Natural killer cell (primary cell): Measurements from ENCODE around the gene DOCK4. TPM values are rescaled to one million over a fixed set of nuclear protein-coding genes. Genes with fewer than 3 reads are reported as not detected.

Experiments used
- ATAC-seq, 3 donors: fragments of 150-1000 bp in 2 of 3; fragments of 200-7000 bp in 1 of 3; cut with Tn5 transposase; 1 replicate in 1 of 3; 2 replicates in 2 of 3; pipeline ENCODE4 v1.10.0; 2021; ENCODE audit warnings: mild to moderate bottlenecking in 2 of 3, moderate library complexity in 2 of 3
- DNase-seq, 2 donors: peaks; one replicate each; pipeline versions ENCODE4 v3.0.0 to v3.0.0-alpha.2; 2013 to 2021; ENCODE audit warnings: mixed read lengths in 1 of 2
- H3K27ac ChIP-seq: one replicate; pipeline ENCODE4 v1.5.1; 2013; ENCODE audit warnings: mild to moderate bottlenecking, low read length
- H3K27me3 ChIP-seq: one replicate; pipeline ENCODE4 v1.6.1; 2013; ENCODE audit warnings: low read length; ENCODE audit not compliant: control insufficient read depth, insufficient read depth
- H3K36me3 ChIP-seq: one replicate; pipeline ENCODE4 v1.6.1; 2013; ENCODE audit warnings: low read length; ENCODE audit not compliant: control insufficient read depth, insufficient read depth
- H3K4me1 ChIP-seq: one replicate; pipeline ENCODE4 v1.6.1; 2013; ENCODE audit warnings: low read length; ENCODE audit not compliant: control insufficient read depth, insufficient read depth
- H3K4me3 ChIP-seq: one replicate; pipeline ENCODE4 v1.5.1; 2013; ENCODE audit warnings: low read length
- H3K9me3 ChIP-seq: one replicate; pipeline ENCODE4 v1.6.1; 2013; ENCODE audit warnings: low read length; ENCODE audit not compliant: control insufficient read depth, insufficient read depth
- H3K27ac Mint-ChIP-seq, 2 donors: one replicate each; pipeline ENCODE4 v1.8.0; 2022; ENCODE audit warnings: mild to moderate bottlenecking in 2 of 2, mixed read lengths in 2 of 2, moderate library complexity in 1 of 2
- H3K27me3 Mint-ChIP-seq, 2 donors: one replicate each; pipeline ENCODE4 v1.8.0; 2022; ENCODE audit warnings: low read depth in 2 of 2, mixed read lengths in 2 of 2
- H3K36me3 Mint-ChIP-seq: one replicate; pipeline ENCODE4 v1.8.0; 2022; ENCODE audit warnings: mixed read lengths
- H3K4me1 Mint-ChIP-seq, 2 donors: one replicate each; pipeline ENCODE4 v1.8.0; 2022; ENCODE audit warnings: mixed read lengths in 2 of 2
- H3K4me3 Mint-ChIP-seq: one replicate; pipeline ENCODE4 v1.8.0; 2022; ENCODE audit warnings: mild to moderate bottlenecking, moderate library complexity, mixed read lengths
- H3K9me3 Mint-ChIP-seq, 2 donors: one replicate each; pipeline ENCODE4 v1.8.0; 2022; ENCODE audit warnings: mixed read lengths in 2 of 2
- WGBS: methylation state at CpG from one replicate; pipeline ENCODE4 v1.1.7; 2013; ENCODE audit warnings: missing lambda C conversion rate; ENCODE audit not compliant: insufficient coverage; 5-methylcytosine and 5-hydroxymethylcytosine counted together
- intact Hi-C: fragments of 100-400 bp; cut with micrococcal nuclease; formaldehyde crosslinking; loops from one replicate; pipeline ENCODE4 v1.14.2; 2022
- total RNA-seq, 4 donors: library from RNA; stranded (reverse); fragments of 120-200 nt in 1 of 4; gene quantifications; one replicate each; pipeline versions ENCODE4 v1.2.3 to v1.2.4, GENCODE V29; 2013 to 2022
- TF ChIP-seq, protein P1 (sequence below): fragments of 200-600 bp; IDR thresholded peaks from one replicate; pipeline ENCODE4 v1.8.0; 2022; ENCODE audit warnings: antibody characterized with exemption

DOCK4 gene
- total RNA-seq, 3 donors from 2014 or later (not counting 1 experiment from before 2014, with no cell fraction given): 0.61 to 2.4 (median 0.89) TPM

- no peak for DNase-seq
Observed at GRCh38 chr7:111842491-111842890, 363.7 kb downstream of the DOCK4 start.

GRCh38 chr7:111841596-111842205 is 364.5 kb downstream of the DOCK4 start:
- H3K4me1 ChIP-seq: no peaks in the 10 kb centered on the region
- ATAC-seq (no peak), DNase-seq (no peak)
- no peaks in the 10 kb centered on the region for H3K9me3 ChIP-seq
- Mint-ChIP-seq H3K27me3 (no peaks in the 10 kb centered on the region), H3K9me3 (peaks cover 0 to under 1% of the 10 kb centered on the region in 2 donors), H3K27ac (peak overlapping the region in 1 of 2 donors; percentile 36), H3K4me1 (peaks cover 0 to 6% of the 10 kb centered on the region in 2 donors), H3K4me3 (no peak overlapping the region), H3K36me3 (no peaks in the 10 kb centered on the region)
- H3K36me3 ChIP-seq: no peaks in the 10 kb centered on the region
- H3K27ac ChIP-seq: no peak overlapping the region
- H3K4me3 ChIP-seq: no peak overlapping the region
- intact Hi-C loops: no loop called here
- H3K27me3 ChIP-seq: no peaks in the 10 kb centered on the region
- TF ChIP-seq, protein P1, sequence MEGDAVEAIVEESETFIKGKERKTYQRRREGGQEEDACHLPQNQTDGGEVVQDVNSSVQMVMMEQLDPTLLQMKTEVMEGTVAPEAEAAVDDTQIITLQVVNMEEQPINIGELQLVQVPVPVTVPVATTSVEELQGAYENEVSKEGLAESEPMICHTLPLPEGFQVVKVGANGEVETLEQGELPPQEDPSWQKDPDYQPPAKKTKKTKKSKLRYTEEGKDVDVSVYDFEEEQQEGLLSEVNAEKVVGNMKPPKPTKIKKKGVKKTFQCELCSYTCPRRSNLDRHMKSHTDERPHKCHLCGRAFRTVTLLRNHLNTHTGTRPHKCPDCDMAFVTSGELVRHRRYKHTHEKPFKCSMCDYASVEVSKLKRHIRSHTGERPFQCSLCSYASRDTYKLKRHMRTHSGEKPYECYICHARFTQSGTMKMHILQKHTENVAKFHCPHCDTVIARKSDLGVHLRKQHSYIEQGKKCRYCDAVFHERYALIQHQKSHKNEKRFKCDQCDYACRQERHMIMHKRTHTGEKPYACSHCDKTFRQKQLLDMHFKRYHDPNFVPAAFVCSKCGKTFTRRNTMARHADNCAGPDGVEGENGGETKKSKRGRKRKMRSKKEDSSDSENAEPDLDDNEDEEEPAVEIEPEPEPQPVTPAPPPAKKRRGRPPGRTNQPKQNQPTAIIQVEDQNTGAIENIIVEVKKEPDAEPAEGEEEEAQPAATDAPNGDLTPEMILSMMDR: no peak
- 7% methylated on average over 4 of the region's 5 CpGs for WGBS

More at GRCh38 chr7:111842491-111842890, 363.7 kb downstream of the DOCK4 start:
- H3K27ac ChIP-seq: no peak overlapping the region
- Mint-ChIP-seq H3K4me1 (peaks cover 0 to 6% of the 10 kb centered on the region in 2 donors), H3K27me3 (no peaks in the 10 kb centered on the region), H3K27ac (no peak overlapping the region), H3K9me3 (no peaks in the 10 kb centered on the region), H3K4me3 (no peak overlapping the region), H3K36me3 (no peaks in the 10 kb centered on the region)
- no peaks in the 10 kb centered on the region for H3K4me1 ChIP-seq
- H3K27me3 ChIP-seq: no peaks in the 10 kb centered on the region
- intact Hi-C loops: no loop called here
- ATAC-seq: no peak
- WGBS: 58% methylated on average over 3 of the region's 3 CpGs
- H3K4me3 ChIP-seq: no peak overlapping the region
- no peaks in the 10 kb centered on the region for H3K36me3 ChIP-seq
- TF ChIP-seq, protein P1: no peak
- H3K9me3 ChIP-seq: no peaks in the 10 kb centered on the region

GRCh38 chr7:111840528-111840927 is 365.7 kb downstream of the DOCK4 start:
- Mint-ChIP-seq H3K27me3 (no peaks in the 10 kb centered on the region), H3K27ac (no peak overlapping the region), H3K4me3 (no peak overlapping the region), H3K9me3 (peaks cover 0 to 4% of the 10 kb centered on the region in 2 donors), H3K36me3 (no peaks in the 10 kb centered on the region), H3K4me1 (peaks cover 0 to 6% of the 10 kb centered on the region in 2 donors)
- Histone ChIP-seq H3K27ac (no peak overlapping the region), H3K4me1 (no peaks in the 10 kb centered on the region), H3K9me3 (no peaks in the 10 kb centered on the region), H3K4me3 (no peak overlapping the region), H3K27me3 (no peaks in the 10 kb centered on the region), H3K36me3 (no peaks in the 10 kb centered on the region)
- TF ChIP-seq, protein P1: no peak
- ATAC-seq (no peak), DNase-seq (no peak)
- intact Hi-C loops: no loop called here
- 92% methylated on average over 3 of the region's 3 CpGs for WGBS

DNA sequence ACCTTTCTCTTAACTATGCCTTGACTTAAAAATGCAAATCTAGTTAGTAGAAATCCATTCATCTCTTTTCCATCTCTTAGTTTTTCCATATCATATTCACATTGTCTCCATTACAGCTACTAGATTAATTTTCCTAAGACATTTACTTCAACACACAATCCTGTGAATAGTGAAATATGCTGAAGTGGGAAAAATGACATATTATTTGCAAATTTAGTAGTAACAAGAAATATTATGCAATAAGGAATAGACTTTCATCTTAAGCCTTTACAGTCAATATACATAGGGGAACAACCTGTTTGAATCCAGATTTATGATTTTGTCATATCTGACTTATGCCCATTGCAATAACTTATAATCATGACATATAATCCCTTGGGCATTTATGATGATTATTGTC is 366.9 kb downstream of the DOCK4 start:
- TF ChIP-seq, protein P1: no peak
- Mint-ChIP-seq H3K36me3 (no peaks in the 10 kb centered on the region), H3K27ac (no peak overlapping the region), H3K27me3 (no peaks in the 10 kb centered on the region), H3K9me3 (peaks cover 0 to 4% of the 10 kb centered on the region in 2 donors), H3K4me1 (peaks cover 0 to 6% of the 10 kb centered on the region in 2 donors), H3K4me3 (no peak overlapping the region)
- Histone ChIP-seq H3K4me1 (no peaks in the 10 kb centered on the region), H3K9me3 (no peaks in the 10 kb centered on the region), H3K4me3 (no peak overlapping the region), H3K27ac (no peak overlapping the region), H3K27me3 (no peaks in the 10 kb centered on the region), H3K36me3 (no peaks in the 10 kb centered on the region)
- intact Hi-C loops: no loop called here
- ATAC-seq (no peak), DNase-seq (no peak)
